K562 (cell line): ENCODE measurements around the gene B3GALT4. TPM values are rescaled to one million over a fixed set of nuclear protein-coding genes. Genes with fewer than 3 reads are reported as not detected.
A peak's percentile ranks its signal among the peaks of the same experiment; 100 is the strongest.

Experiments used
- ATAC-seq: fragments of 200-7000 bp; cut with Tn5 transposase; 3 replicates; pipeline ENCODE4 v1.9.1; 2020; ENCODE audit warnings: moderate library complexity
- Bru-seq: library from RNA; stranded (reverse); fragments of 400-500 nt; gene quantifications from one replicate; lab custom pipeline; 2021; lab: Mats Ljungman, UMichigan
- BruChase-seq, 2 experiments: library from RNA; stranded (reverse); fragments of 400-500 nt; gene quantifications; one replicate each; lab custom pipeline; 2021; lab: Mats Ljungman, UMichigan
- BruUV-seq: library from RNA; stranded (reverse); fragments of 400-500 nt; replicated peaks from 2 replicates; lab custom pipeline; 2021; lab: Mats Ljungman, UMichigan
- CTCF ChIA-PET: fragments of 300-600 bp; formaldehyde crosslinking; extraction: SDS; loops from one replicate; lab custom pipeline; 2021; ENCODE audit warnings: low intra/inter-chr PET ratio; lab: Yijun Ruan, JAX
- POLR2A ChIA-PET: fragments of 300-600, 350-650 bp; sonication (Branson Sonifier 250); formaldehyde crosslinking; extraction: SDS; loops from one replicate; lab custom pipeline; 2021; ENCODE audit warnings: antibody characterized with exemption, inconsistent platforms; lab: Yijun Ruan, JAX
- DNase-seq, 4 experiments: peaks; one replicate each; pipeline versions ENCODE4 v3.0.0 to v3.0.0-alpha.2; 2011 to 2018; ENCODE audit warnings: low spot score in 3 of 4, mixed read lengths in 3 of 4; ENCODE audit errors: extremely low read depth in 1 of 4
- FAIRE-seq: peaks from 2 replicates; lab custom pipeline; 2011; peaks lifted over from hg19 to GRCh38; lab: Jason Lieb, UNC
- H2AFZ ChIP-seq: 2 replicates; pipeline ENCODE4 v1.6.0; 2011; ENCODE audit warnings: low read depth, low read length, control low read depth, inconsistent platforms
- H3K27ac ChIP-seq: fragments of 200-600 bp; 3 replicates; pipeline ENCODE4 v1.8.0; 2011; ENCODE audit warnings: low read depth, mild to moderate bottlenecking, control low read depth, inconsistent platforms, low read length, moderate library complexity, mixed read lengths; ENCODE audit errors: extremely low read depth
- H3K27me3 ChIP-seq, 2 experiments: fragments of 300-600 bp in 1 of 2; 2 replicates in 1 of 2; 3 replicates in 1 of 2; pipeline versions ENCODE4 v1.6.0 to v1.8.0; 2011; ENCODE audit warnings: inconsistent platforms in 2 of 2, low read length in 2 of 2, mild to moderate bottlenecking in 1 of 2, mixed read lengths in 1 of 2, moderate library complexity in 1 of 2; ENCODE audit not compliant: control insufficient read depth in 2 of 2, insufficient read depth in 2 of 2
- H3K36me3 ChIP-seq: fragments of 300-600 bp; 3 replicates; pipeline ENCODE4 v1.8.0; 2011; ENCODE audit warnings: mild to moderate bottlenecking, low read length, inconsistent platforms; ENCODE audit not compliant: control insufficient read depth, insufficient read depth
- H3K4me1 ChIP-seq, 2 experiments: fragments of 200-600 bp in 1 of 2; replicated peaks in 1 of 2; 2 replicates in 1 of 2; 3 replicates in 1 of 2; pipeline versions ENCODE4 v1.5.1 to v1.8.0; 2011; ENCODE audit warnings: inconsistent platforms in 2 of 2, low read length in 2 of 2, mild to moderate bottlenecking in 1 of 2, mixed read lengths in 1 of 2, moderate library complexity in 1 of 2; ENCODE audit not compliant: control insufficient read depth in 2 of 2, insufficient read depth in 2 of 2
- H3K4me2 ChIP-seq: 2 replicates; pipeline ENCODE4 v1.6.1; 2011; ENCODE audit warnings: low read length, control low read depth, inconsistent platforms, mixed read lengths; ENCODE audit not compliant: insufficient read depth
- H3K4me3 ChIP-seq: fragments of 200-600 bp; sonication (generic), shearing (Covaris generic); 2 replicates; pipeline ENCODE4 v1.5.1; 2016; ENCODE audit warnings: control low read depth, inconsistent platforms
- H3K79me2 ChIP-seq: fragments of 200-600 bp; 3 replicates; pipeline ENCODE4 v1.8.0; 2011; ENCODE audit warnings: low read length, inconsistent platforms; ENCODE audit not compliant: control insufficient read depth, insufficient read depth
- H3K9ac ChIP-seq, 2 experiments: 2 replicates each; pipeline versions ENCODE4 v1.6.0 to v1.6.1; 2011; ENCODE audit warnings: low read depth in 2 of 2, low read length in 2 of 2, control low read depth in 1 of 2, inconsistent platforms in 1 of 2, mild to moderate bottlenecking in 1 of 2, mixed read lengths in 1 of 2; ENCODE audit not compliant: insufficient read depth in 1 of 2
- H3K9me1 ChIP-seq: one replicate; pipeline ENCODE4 v1.6.0; 2011; ENCODE audit warnings: inconsistent platforms, mild to moderate bottlenecking, low read length, moderate library complexity; ENCODE audit not compliant: control insufficient read depth, insufficient read depth
- H3K9me3 ChIP-seq: replicated peaks from 2 replicates; pipeline ENCODE4 v1.5.1; 2011; ENCODE audit warnings: low read depth, low read length, inconsistent platforms; ENCODE audit not compliant: control insufficient read depth, insufficient read depth
- H4K20me1 ChIP-seq: replicated peaks from 2 replicates; pipeline ENCODE4 v1.6.1; 2011; ENCODE audit warnings: low read length, inconsistent platforms, mixed read lengths; ENCODE audit not compliant: control insufficient read depth, insufficient read depth
- ARID1B ChIP-seq: fragments of 450-650 bp; IDR thresholded peaks from 2 replicates; pipeline ENCODE4 v1.6.1; 2016; ENCODE audit warnings: antibody characterized with exemption, mild to moderate bottlenecking, inconsistent platforms
- CBFA2T2 ChIP-seq: fragments of 450-650 bp; conservative IDR thresholded peaks from 2 replicates; pipeline ENCODE4 v1.6.1; 2017; ENCODE audit warnings: mild to moderate bottlenecking
- COPS2 ChIP-seq: fragments of 450-650 bp; conservative IDR thresholded peaks from 2 replicates; pipeline ENCODE4 v1.6.1; 2016; ENCODE audit warnings: mild to moderate bottlenecking, moderate library complexity
- E2F5 ChIP-seq: sonication (generic); formaldehyde crosslinking; IDR thresholded peaks from 2 replicates; pipeline ENCODE4 v1.8.0; 2022; ENCODE audit warnings: mild to moderate bottlenecking, missing genetic modification reagents
- MLLT1 ChIP-seq, 2 experiments: fragments of 450-650 bp; IDR thresholded peaks; 2 replicates each; pipeline ENCODE4 v1.6.1; 2016
- NR3C1 ChIP-seq: sonication (generic); formaldehyde crosslinking; IDR thresholded peaks from 2 replicates; pipeline ENCODE4 v1.8.1; 2022; ENCODE audit warnings: missing genetic modification reagents
- PCBP2 ChIP-seq: fragments of 200-400 bp; formaldehyde crosslinking; IDR thresholded peaks from 2 replicates; pipeline ENCODE4 v1.6.1; 2018; ENCODE audit warnings: low read length, low read depth, mild to moderate bottlenecking, moderate library complexity; ENCODE audit not compliant: poor library complexity, severe bottlenecking
- POLR2AphosphoS5 ChIP-seq: IDR thresholded peaks from 2 replicates; pipeline ENCODE4 v1.6.1; 2011; ENCODE audit warnings: mild to moderate bottlenecking, low read depth, low read length, moderate library complexity; ENCODE audit not compliant: control insufficient read depth, insufficient read depth
- RB1 ChIP-seq: fragments of 450-650 bp; IDR thresholded peaks from 2 replicates; pipeline ENCODE4 v1.6.1; 2017; ENCODE audit warnings: low read depth, mild to moderate bottlenecking
- TCF7 ChIP-seq: sonication (generic); IDR thresholded peaks from 2 replicates; pipeline ENCODE4 v1.6.1; 2016; ENCODE audit warnings: antibody characterized with exemption, borderline replicate concordance
- ZNF699 ChIP-seq: fragments of 250-450 bp; sonication (Bioruptor Pico); IDR thresholded peaks from 2 replicates; pipeline ENCODE4 v1.8.0; 2021; ENCODE audit warnings: mild to moderate bottlenecking, moderate library complexity; ENCODE audit not compliant: insufficient replicate concordance
- ZNF780A ChIP-seq: fragments of 250-450 bp; sonication (Bioruptor Pico); IDR thresholded peaks from 2 replicates; pipeline ENCODE4 v1.5.0; 2021; ENCODE audit warnings: mild to moderate bottlenecking
- WGBS: fragments of 100-300 bp; shearing (Covaris generic); methylation state at CpG from one replicate; pipeline ENCODE4 v1.1.6; 2016; ENCODE audit warnings: low coverage, mixed read lengths; ENCODE audit not compliant: insufficient coverage; ENCODE audit errors: missing lambda C conversion rate; 5-methylcytosine and 5-hydroxymethylcytosine counted together
- in situ Hi-C: fragments of 300-500 bp; cut with MboI; formaldehyde crosslinking; loops from 4 replicates; pipeline ENCODE4 v1.15.0; 2018; ENCODE audit warnings: inconsistent platforms, mixed read lengths
- intact Hi-C: fragments of 100-400 bp; cut with micrococcal nuclease; formaldehyde crosslinking; loops from 2 replicates; pipeline ENCODE4 v1.14.2; 2022
- long read RNA-seq, 3 experiments: library from polyadenylated mRNA in 2 of 3; library from RNA in 1 of 3; unstranded in 2 of 3; stranded (forward) in 1 of 3; transcript quantifications; one replicate each; pipeline ENCODE4 v2.0.0, GENCODE V29; 2019 to 2022
- polyA minus RNA-seq, 3 experiments: library from RNA; depleted of rRNA, polyadenylated mRNA; stranded (reverse); fragments of >200 nt; gene quantifications; 2 replicates each; pipeline ENCODE4 v1.2.3, GENCODE V29; 2011
- polyA plus RNA-seq, 8 experiments: library from polyadenylated mRNA; depleted of rRNA in 4 of 8; stranded (reverse) in 5 of 8; unstranded in 3 of 8; fragments of >200 nt; fragmentation: Nextera tagmentation in 2 of 8; fragmentation: Illumina TruSeq in 1 of 8; extraction: Ambion mirVana in 2 of 8; extraction: Trizol in 1 of 8; gene quantifications; 2 replicates each; pipeline versions ENCODE4 v1.2.1 to v1.2.3, GENCODE V29; 2011 to 2014; ENCODE audit warnings: inconsistent platforms in 1 of 8, missing spikeins in 1 of 8
- total RNA-seq, 7 experiments: library from RNA; depleted of rRNA in 6 of 7; stranded (reverse); fragments of >200 nt in 6 of 7; fragmentation: Illumina TruSeq in 2 of 7; extraction: Trizol in 2 of 7; gene quantifications; 2 replicates each; pipeline versions ENCODE4 v1.2.1 to v1.2.3, GENCODE V29; 2011 to 2021; ENCODE audit warnings: low replicate concordance in 1 of 7

The B3GALT4 gene
- total RNA-seq (2011; cell fraction: chromatin; rRNA removed; ENCODE audit: low replicate concordance), result 1.4 and 7.8 TPM in 2 replicates
- 9.2 and 10.9 TPM in 2 replicates for total RNA-seq (2011; cell fraction: nucleolus; rRNA removed)
- 3.7 and 4.7 TPM in 2 replicates for total RNA-seq (2011; cell fraction: nucleoplasm; rRNA removed)
- total RNA-seq (2014; rRNA removed) (1.3 and 2.6 TPM in 2 replicates), total RNA-seq (2014; rRNA removed; fragmentation: Illumina TruSeq; extraction: Trizol) (0.35 and 0.36 TPM in 2 replicates), total RNA-seq (2015; rRNA removed; fragmentation: Illumina TruSeq; extraction: Trizol) (0.94 and 1.2 TPM in 2 replicates), total RNA-seq (2021) (1.2 and 1.8 TPM in 2 replicates), polyA plus RNA-seq (2011; rRNA removed) (0.42 and 0.61 TPM in 2 replicates), polyA plus RNA-seq (2014; fragmentation: Illumina TruSeq; extraction: Trizol) (0.33 and 0.60 TPM in 2 replicates), polyA plus RNA-seq (2014; fragmentation: Nextera tagmentation; extraction: Ambion mirVana) (under 1 TPM in 1 of 2 experiments, not detected in 1; 0.11 TPM), polyA plus RNA-seq (2014; rRNA removed) (0.65 and 0.98 TPM in 2 replicates), polyA minus RNA-seq (2011; rRNA and poly(A)+ RNA removed) (0.60 and 0.74 TPM in 2 replicates), Bru-seq, nascent RNA (percentile 57 among the genes with signal in this experiment), BruChase-seq, experiment 1, labeled RNA remaining after a 2-hour chase (percentile 42 among the genes with signal in this experiment), BruChase-seq, experiment 2, labeled RNA remaining after a 6-hour chase (percentile 43 among the genes with signal in this experiment)
- polyA plus RNA-seq (2011; cell fraction: cytosol; rRNA removed), result 0.34 and 1.3 TPM in 2 replicates
- polyA plus RNA-seq (2011; cell fraction: nucleus; rRNA removed), result 0.83 and 1.4 TPM in 2 replicates
- polyA plus RNA-seq (2012), result 1.2 and 2.5 TPM in 2 replicates
- polyA minus RNA-seq (2011; cell fraction: cytosol; rRNA and poly(A)+ RNA removed), result 0.67 and 1.6 TPM in 2 replicates
- polyA minus RNA-seq (2011; cell fraction: nucleus; rRNA and poly(A)+ RNA removed), result 8.3 and 8.6 TPM in 2 replicates
- long read RNA-seq, experiment 1, partial matches to known transcripts, result 0 of 5 reads
- long read RNA-seq, experiment 1, other reads (novel, unspliced or antisense), result 2 of 5 reads
- long read RNA-seq, experiment 2, partial matches to known transcripts, result 0 of 1 reads
- long read RNA-seq, experiment 2, other reads (novel, unspliced or antisense), result 0 of 1 reads
- long read RNA-seq, experiment 3, partial matches to known transcripts, result 0 of 1 reads
- long read RNA-seq, experiment 3, other reads (novel, unspliced or antisense), result 0 of 1 reads

- CTCF ChIA-PET, result interaction anchor here (0.6 to 6.6 kb wide), 5 partner anchors 68 to 154 kb away, joined by 3 to 64 read pairs (median 3); no protein-coding TSS in a partner anchor
- Histone ChIP-seq H3K9me1 (no peaks in the 10 kb centered on the region), H3K27ac (peak within 1 kb of the TSS; percentile 98), H3K27me3 (no peaks in the 10 kb centered on the region), H3K4me3 (peak within 1 kb of the TSS; percentile 93), H4K20me1 (peaks cover 42% of the 10 kb centered on the region), H3K9ac (peak within 1 kb of the TSS; percentile 90 to 100), H3K4me1 (peaks cover 39 to 40% of the 10 kb centered on the region in 2 experiments), H2AFZ (peak within 1 kb of the TSS; percentile 82), H3K36me3 (peaks cover 91% of the 10 kb centered on the region), H3K79me2 (peaks cover 45% of the 10 kb centered on the region), H3K4me2 (peak within 1 kb of the TSS; percentile 99), H3K9me3 (no peaks in the 10 kb centered on the region)
- peak; percentile 59 for FAIRE-seq
- ATAC-seq, result peak; percentile 83
- no TSS peak for BruUV-seq
- in situ Hi-C loops, result loop anchor here (10.0 kb wide), 1 partner anchor 128 kb away; no protein-coding TSS in a partner anchor
- peak; percentile 90 to 95 (median 92) for DNase-seq
- POLR2A ChIA-PET, result interaction anchor here (0.5 to 8.1 kb wide), 32 partner anchors 8 to 599 kb away, joined by 3 to 90 read pairs (median 4); partner anchors contain the start of genes KIFC1, PFDN6, RGL2 and RING1
- 2% methylated on average over 68 of the region's 80 CpGs for WGBS
- intact Hi-C loops, result loop anchor here (2.0 to 10.0 kb wide), 3 partner anchors 134 to 298 kb away; partner anchors contain the start of genes CUTA and PHF1
- TF ChIP-seq MLLT1 (IDR thresholded peaks at IDR 0.05), result no peak
- peak; percentile 37; the same call in 1 of the 2 replicates for TF ChIP-seq ARID1B
- TF ChIP-seq CBFA2T2, result no peak
- peak; percentile 96 for TF ChIP-seq RB1
- TF ChIP-seq ZNF780A (CRISPR knock-in tag), result peak; percentile 81; the same call in 1 of the 2 replicates
- TF ChIP-seq TCF7, result peak; percentile 55; the same call in 1 of the 2 replicates
- no peak for TF ChIP-seq PCBP2
- no peak for TF ChIP-seq COPS2
- TF ChIP-seq POLR2AphosphoS5, result peak; percentile 94
- TF ChIP-seq NR3C1 (CRISPR knock-in tag), result no peak
- TF ChIP-seq ZNF699 (CRISPR knock-in tag), result no peak
- peak; percentile 96; the same call in 1 of the 2 replicates for TF ChIP-seq E2F5 (CRISPR knock-in tag)
Observed at GRCh38 chr6:33276864-33277662, at the start of gene B3GALT4. B3GALT4 (plus strand) TSS chr6:33277123; CDS start chr6:33277420, 297 bp downstream.
